Stimulated activated effector memory CD8-positive, alpha-beta T cell treated with anti-CD3 and anti-CD28 coated beads, Interleukin-12 subunit alpha, Interleukin-12 subunit beta, amount 100 ng/mL, for 72 hours (primary cell): ENCODE measurements around the gene C12orf76.
"Not testable (repeated sequence)": the region's sequence is repeated elsewhere in the genome, so short reads cannot be mapped to it uniquely, and the experiment has no call there.

Experiments
- ATAC-seq: fragments of 150-1000 bp; cut with Tn5 transposase; 2 replicates; pipeline ENCODE4 v1.10.0; 2021
- DNase-seq, 2 donors: peaks; one replicate each; pipeline ENCODE4 v3.0.0; 2021 to 2022; ENCODE audit warnings: low spot score in 2 of 2
- H3K27ac Mint-ChIP-seq: one replicate; pipeline ENCODE4 v1.8.0; 2022; ENCODE audit warnings: mild to moderate bottlenecking, mixed read lengths
- H3K36me3 Mint-ChIP-seq: one replicate; pipeline ENCODE4 v1.8.0; 2022; ENCODE audit warnings: mild to moderate bottlenecking, mixed read lengths
- H3K4me1 Mint-ChIP-seq: one replicate; pipeline ENCODE4 v1.8.0; 2022; ENCODE audit warnings: mixed read lengths
- H3K4me3 Mint-ChIP-seq: one replicate; pipeline ENCODE4 v1.8.0; 2022; ENCODE audit warnings: mild to moderate bottlenecking, mixed read lengths
- H3K9me3 Mint-ChIP-seq: one replicate; pipeline ENCODE4 v1.8.0; 2022; ENCODE audit warnings: mixed read lengths

The C12orf76 gene, protein sequence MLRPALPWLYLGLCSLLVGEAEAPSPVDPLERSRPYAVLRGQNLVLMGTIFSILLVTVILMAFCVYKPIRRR

DNA sequence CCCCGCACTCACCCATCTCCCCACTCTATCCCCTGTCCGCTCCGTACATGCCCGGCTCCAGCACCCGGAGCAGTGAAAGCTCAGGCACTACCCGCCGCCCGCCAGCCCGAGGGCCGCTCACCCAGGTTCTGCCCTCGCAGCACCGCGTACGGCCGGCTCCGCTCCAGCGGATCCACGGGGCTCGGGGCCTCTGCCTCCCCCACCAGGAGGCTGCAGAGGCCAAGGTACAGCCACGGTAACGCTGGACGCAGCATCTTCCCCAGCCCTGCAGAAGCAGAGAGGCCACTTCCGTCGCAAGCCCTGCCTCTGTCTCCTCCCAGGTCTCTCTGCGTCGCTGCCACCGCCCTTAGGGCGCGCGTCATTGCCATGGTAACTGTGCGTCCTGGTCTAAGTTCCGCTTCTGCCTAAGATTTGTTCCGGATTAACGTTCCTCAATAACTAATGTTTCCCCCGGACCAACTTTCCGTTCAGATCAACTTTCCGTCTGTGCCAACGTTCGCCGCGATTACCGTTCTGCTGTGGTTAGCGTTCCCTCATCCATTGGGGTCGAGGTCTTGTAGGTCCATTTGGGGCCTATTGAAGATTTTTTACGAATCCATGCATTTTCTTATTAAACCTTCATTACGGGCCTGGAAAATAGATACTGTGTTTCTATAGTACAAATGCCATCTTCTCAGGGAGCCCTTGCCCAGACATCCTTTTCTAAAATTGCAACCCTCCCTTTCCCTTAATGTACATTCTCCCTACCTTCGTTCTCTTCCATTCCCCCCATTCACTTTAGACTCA, at the start of gene C12orf76:
Gene C12orf76 (minus strand): TSS at position 281 of the 786 bp plus-strand sequence. CDS start 27 bp downstream, at position 254.
- H3K4me1 Mint-ChIP-seq: peaks cover 23% of the 10 kb centered on the region
- DNase-seq (peak; percentile 70 to 92), ATAC-seq (peak; percentile 100)
- H3K27ac Mint-ChIP-seq: peak within 1 kb of the TSS; percentile 94
- peak within 1 kb of the TSS; percentile 93 for H3K4me3 Mint-ChIP-seq
- H3K36me3 Mint-ChIP-seq: peaks cover 23% of the 10 kb centered on the region
- H3K9me3 Mint-ChIP-seq: no peaks in the 10 kb centered on the region

DNA sequence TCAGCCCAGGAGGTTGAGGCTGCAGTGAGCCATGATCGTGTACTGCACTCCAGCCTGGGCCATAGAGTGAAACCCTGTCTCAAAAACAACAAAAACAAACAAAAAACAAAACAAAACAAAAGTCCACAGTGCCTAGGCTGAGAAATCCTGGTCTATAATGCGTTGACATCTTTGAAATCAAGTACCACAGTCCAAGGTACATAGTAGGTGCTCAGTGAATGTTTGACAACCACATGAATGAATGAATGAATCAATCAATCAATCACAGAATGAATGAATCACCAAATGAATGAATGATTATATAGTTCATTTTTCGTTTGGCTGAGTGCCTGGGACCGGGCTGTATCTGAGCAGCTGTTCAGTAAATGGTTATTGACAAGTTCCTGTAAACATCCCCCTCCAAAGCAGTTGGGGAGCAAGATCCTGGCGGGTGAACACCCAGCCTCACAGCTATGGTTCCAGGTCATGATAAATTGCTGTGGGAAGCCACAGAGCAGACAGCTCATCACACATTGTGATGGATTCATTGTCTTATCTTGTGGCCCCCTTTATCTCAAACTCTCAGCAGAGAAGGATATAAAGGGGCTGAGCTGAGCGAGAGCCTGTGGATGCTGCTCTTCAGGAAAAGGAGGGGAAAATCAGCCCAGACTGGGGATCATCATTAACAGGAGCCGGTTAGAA, 45.4 kb upstream of the C12orf76 start:
- no peak for ATAC-seq
- no peaks in the 10 kb centered on the region for H3K36me3 Mint-ChIP-seq
- H3K27ac Mint-ChIP-seq: no peak overlapping the region
- DNase-seq: no peak
- H3K4me3 Mint-ChIP-seq: no peak overlapping the region
- H3K9me3 Mint-ChIP-seq: no peaks in the 10 kb centered on the region
- no peaks in the 10 kb centered on the region for H3K4me1 Mint-ChIP-seq

DNA sequence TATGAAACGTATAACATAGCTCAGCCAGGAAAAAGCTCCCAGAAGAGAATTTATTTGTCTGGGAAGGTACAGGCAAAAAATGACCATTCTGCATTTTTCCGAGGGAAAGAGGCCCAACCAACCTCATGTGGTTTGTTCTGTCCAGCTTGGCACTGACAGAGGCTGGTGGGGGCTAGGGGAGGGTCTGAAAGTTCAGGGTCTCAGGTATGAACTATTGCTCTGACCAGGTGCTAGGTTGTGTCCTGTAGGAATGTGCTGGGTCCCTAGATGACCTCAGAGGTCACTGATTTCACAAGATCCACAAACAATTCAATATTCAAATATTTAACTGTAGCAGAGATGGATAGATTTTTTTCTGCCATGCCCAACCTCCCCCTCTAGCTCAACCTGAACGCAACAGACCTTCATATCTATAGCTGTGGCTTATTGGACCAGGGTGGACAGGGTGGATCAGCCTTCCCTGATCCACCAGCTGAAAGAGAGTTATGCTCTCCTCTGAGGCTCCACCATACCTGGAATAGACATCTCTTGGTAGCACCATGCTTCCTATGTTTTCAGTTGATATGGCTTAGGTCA, 42.9 kb upstream of the C12orf76 start:
- H3K36me3 Mint-ChIP-seq: no peaks in the 10 kb centered on the region
- no peak overlapping the region for H3K27ac Mint-ChIP-seq
- H3K9me3 Mint-ChIP-seq: no peaks in the 10 kb centered on the region
- no peak for DNase-seq
- H3K4me1 Mint-ChIP-seq: no peaks in the 10 kb centered on the region
- no peak for ATAC-seq
- no peak overlapping the region for H3K4me3 Mint-ChIP-seq

DNA sequence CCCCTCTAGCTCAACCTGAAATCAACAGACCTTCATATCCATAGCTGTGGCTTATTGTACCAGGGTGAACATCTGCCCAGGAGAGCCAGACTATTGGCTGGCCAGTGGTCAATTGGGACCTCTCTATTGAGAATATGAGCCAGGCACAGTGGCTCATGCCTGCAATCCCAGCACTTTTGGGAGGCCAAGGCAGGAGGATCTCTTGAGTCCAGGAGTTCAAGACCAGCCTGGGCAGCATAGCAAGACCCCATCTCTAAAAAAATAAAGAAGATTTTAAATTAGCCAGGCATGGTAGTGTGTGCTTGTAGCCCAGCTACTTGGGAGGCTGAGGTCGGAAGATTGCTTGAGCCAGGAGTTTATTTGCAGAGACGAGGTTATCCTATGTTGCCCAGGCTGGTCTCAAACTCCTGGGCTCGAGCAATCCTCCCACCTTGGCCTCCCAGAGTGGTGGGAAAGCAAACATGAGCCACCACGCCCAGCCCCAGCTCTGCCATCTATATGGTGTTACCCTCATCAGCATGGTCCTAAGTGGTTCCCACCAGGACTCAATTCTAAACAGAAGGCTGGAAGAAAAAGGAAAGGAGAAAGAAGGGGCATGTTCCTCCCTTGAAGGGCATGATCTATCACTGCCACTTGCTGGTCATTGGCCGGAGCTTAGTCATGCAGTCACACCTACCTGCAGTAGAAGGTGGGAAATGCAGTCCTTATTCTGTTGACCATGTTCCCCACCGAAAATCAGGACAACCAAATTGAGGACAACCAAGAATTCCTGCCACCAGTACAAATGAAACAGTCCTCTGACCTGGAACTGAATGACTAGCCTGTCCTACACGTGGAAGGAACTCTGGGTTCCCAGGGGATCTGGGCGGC, 42.2 kb upstream of the C12orf76 start:
- H3K4me1 Mint-ChIP-seq: no peaks in the 10 kb centered on the region
- H3K4me3 Mint-ChIP-seq: no peak overlapping the region
- H3K36me3 Mint-ChIP-seq: no peaks in the 10 kb centered on the region
- ATAC-seq: no peak
- DNase-seq: no peak
- H3K27ac Mint-ChIP-seq: no peak overlapping the region
- no peaks in the 10 kb centered on the region for H3K9me3 Mint-ChIP-seq

DNA sequence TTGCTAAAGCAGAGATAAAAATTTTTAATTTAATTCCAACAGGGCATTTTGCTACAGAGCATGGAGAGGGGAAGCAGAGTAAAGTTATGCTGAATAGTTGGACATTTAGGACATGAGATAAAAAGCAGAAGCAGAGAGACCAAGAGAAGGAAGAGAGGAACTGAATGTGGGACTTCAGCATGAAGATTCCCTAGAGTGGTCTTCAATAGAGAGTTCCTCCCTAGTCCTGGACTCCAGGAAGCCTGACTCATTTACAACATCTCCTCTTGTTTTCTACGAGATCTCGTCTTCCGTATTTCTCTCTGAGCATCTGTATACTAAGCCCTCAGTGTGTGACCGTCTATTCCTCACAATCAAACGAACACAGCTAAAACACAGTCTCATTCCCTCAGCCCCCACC, 40.6 kb upstream of the C12orf76 start:
- H3K9me3 Mint-ChIP-seq: no peaks in the 10 kb centered on the region
- no peaks in the 10 kb centered on the region for H3K36me3 Mint-ChIP-seq
- DNase-seq (no peak), ATAC-seq (no peak)
- no peak overlapping the region for H3K27ac Mint-ChIP-seq
- no peak overlapping the region for H3K4me3 Mint-ChIP-seq
- H3K4me1 Mint-ChIP-seq: no peaks in the 10 kb centered on the region

DNA sequence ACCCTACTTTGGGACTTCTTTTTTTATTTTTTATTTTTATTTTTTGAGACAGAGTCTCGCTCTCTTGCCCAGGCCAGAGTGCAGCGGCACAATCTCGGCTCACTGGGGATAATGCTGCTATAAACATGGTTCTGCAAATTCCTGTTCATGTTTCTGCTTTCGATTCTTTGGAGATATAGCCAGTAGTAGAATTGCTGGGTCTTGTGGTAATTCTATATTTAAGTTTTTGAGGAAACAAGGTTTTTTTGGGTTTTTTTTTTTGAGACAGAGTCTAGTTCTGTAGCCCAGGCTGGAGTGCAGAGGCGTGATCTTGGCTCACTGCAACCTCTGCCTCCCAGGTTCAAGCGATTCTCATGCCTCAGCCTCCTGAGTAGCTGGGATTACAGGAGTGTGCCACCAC, 39.9 kb upstream of the C12orf76 start:
- not testable (repeated sequence) for H3K27ac Mint-ChIP-seq, DNase-seq, H3K9me3 Mint-ChIP-seq, H3K4me3 Mint-ChIP-seq, ATAC-seq, H3K36me3 Mint-ChIP-seq, H3K4me1 Mint-ChIP-seq

DNA sequence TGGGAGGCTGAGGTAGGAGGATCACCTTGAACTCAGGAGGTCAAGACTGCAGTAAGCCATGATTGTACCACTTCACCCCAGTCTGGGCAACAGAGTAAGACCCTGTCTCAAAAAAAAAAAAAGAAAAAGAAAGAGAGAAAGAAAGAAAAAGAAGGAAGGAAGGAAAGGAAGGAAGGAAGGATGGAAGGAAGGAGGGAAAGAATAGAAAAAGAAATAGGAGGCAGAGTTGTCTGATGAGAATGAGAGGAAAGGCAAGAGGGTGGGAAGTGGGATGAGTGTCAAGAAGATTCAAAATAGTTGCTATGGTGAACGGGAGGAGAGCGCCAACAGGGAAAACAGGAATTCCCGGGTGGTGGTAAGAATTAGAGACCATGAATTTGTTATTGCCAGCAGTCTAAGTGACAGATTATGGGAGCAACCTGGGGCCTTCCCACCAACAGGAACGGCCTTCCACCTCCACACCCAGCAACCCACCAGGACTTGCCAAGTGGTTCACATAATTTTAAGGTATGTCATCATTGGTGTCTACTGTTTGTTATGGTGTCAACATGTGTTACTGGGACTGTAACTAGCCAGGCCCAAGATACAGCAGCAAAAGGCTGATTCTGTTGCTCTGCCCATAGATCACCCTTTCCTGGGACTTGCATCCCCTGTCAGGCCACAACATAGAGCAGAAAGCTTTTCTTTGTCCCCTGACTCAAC, 36.1 kb upstream of the C12orf76 start:
- Mint-ChIP-seq H3K4me3 (no peak overlapping the region), H3K36me3 (peaks cover 6% of the 10 kb centered on the region), H3K9me3 (peaks cover 3% of the 10 kb centered on the region), H3K27ac (no peak overlapping the region), H3K4me1 (peaks cover 13% of the 10 kb centered on the region)
- no peak for ATAC-seq
- DNase-seq: no peak

DNA sequence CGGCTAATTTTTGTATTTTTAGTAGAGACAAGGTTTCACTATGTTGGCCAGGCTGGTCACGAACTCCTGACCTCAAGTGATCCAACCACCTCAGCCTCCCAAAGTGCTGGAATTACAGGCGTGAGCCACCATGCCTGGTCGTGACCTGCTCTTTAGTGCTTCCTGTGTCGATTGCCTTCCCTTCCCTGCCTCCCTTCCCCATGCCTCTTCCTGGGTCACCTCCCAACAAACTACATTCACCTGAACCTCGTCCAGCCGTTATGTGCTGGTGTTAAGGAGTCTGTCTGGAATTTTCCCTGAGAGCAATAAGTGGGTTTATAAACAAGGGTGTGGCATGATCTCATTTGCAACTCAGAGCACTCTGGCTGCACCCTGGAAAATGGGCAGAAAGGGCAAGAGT, 32.1 kb upstream of the C12orf76 start:
- peak overlapping the region; percentile 69 for H3K4me3 Mint-ChIP-seq
- peaks cover 3% of the 10 kb centered on the region for H3K9me3 Mint-ChIP-seq
- H3K36me3 Mint-ChIP-seq: peaks cover 8% of the 10 kb centered on the region
- ATAC-seq: no peak
- H3K4me1 Mint-ChIP-seq: peaks cover 27% of the 10 kb centered on the region
- H3K27ac Mint-ChIP-seq: peak overlapping the region; percentile 98
- no peak for DNase-seq

DNA sequence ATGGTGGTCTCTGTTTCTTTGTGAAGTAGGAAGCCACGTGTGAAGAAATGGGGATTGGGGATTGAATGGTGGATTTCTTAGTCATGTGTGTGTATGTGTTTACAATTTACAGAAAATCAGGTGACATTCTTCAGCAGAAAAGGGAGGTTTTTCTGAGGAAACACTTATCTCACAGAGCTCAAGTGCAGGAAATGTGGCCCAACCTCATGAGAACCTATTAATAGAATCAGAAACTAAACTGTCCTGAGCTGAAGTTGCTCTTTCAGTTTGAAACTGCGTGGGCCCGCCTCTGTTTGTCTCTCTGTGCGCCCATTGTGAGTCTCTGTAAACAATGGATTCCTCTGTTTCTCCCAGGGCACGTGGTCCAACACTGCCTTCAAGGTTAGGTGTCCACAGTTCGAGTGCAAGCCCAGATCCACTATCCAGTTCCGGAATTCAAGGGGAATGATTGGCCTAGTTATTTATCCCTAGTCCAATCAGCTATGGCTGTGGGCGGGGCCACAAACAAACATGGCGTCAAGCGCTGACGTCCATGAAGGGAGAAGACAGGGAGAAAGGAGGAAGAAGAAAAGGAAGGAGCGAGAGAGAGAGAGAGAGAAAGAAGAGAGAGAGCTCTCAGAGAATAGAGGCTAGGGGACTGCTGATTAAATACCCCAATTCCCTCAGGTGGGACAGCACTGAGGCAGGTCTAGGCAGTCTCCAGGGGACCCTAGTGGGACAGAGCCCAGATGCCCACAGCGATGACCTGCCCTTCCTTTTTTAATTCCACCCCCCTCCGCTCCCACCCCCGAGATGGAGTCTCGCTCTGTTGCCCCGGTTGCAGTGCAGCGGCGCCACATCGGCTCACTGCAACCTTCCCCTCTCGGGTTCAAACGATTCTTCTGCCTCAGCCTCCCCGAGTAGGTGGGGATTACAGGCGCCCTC, 31.4 kb upstream of the C12orf76 start:
- Mint-ChIP-seq H3K36me3 (peaks cover 8% of the 10 kb centered on the region), H3K4me3 (peak overlapping the region; percentile 69), H3K27ac (peak overlapping the region; percentile 98), H3K9me3 (peaks cover 3% of the 10 kb centered on the region), H3K4me1 (peaks cover 27% of the 10 kb centered on the region)
- peak; percentile 39 to 84 for DNase-seq
- ATAC-seq: peak; percentile 95

DNA sequence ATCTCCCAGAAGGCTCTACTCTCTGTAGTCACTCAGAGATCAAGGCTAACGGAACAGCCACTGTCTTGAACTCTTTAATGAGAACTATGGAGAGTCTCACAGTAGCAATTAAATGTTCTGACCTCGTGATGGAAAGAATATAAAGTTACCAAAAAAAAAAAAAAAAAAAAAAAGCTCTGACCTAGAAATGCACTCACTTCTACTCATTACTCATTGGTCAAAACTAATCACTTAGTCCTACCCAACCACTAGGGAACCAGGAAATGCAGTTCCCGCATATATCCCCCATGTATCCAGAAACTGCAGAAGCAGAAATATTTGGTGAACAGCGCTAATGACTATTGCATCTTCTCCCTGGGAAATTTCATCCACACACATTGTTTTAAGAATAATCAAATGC, 29.5 kb upstream of the C12orf76 start:
- H3K4me1 Mint-ChIP-seq: peaks cover 42% of the 10 kb centered on the region
- DNase-seq (no peak), ATAC-seq (no peak)
- peaks cover 3% of the 10 kb centered on the region for H3K9me3 Mint-ChIP-seq
- H3K36me3 Mint-ChIP-seq: peaks cover 8% of the 10 kb centered on the region
- peak overlapping the region; percentile 4 for H3K27ac Mint-ChIP-seq
- H3K4me3 Mint-ChIP-seq: no peak overlapping the region

DNA sequence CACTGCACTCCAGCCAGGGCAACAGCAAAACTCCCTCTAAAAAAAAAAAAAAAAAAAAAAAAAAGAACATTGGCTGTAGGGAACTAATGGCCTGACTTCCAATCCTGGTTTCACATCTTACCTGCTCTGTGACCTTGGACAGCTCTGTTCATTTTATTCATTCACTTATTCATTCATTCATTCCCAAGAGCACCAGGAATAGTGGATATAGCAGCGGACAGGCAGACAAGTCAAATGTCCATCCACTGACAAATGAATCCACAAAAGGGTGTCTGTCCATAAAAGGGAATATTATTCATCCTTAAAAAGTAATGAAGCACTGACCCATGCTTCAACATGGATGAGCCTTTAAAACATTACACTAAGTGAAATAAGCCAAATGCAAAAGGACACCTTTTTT, 27.6 kb upstream of the C12orf76 start:
- H3K4me1 Mint-ChIP-seq: peaks cover 44% of the 10 kb centered on the region

DNA sequence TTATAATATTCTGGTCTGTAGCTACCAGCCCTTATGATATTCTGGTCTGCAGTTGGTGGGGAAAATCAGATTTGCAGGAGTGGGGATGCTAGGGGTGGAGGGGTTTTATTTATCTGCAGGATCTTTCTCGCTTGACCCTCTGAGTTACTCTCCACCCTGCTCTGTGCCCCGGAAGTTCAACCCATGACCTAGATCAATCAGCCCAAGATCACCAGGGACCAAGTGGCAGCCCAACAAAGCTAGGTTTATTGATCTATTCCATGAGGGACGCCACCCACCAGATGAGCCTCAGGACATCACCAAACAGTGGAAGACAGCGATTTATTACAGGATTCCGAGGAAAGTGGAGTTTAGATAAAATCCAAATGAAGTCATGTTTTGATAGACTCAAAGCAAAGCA, 25.8 kb upstream of the C12orf76 start:
- H3K36me3 Mint-ChIP-seq: no peaks in the 10 kb centered on the region
- H3K9me3 Mint-ChIP-seq: no peaks in the 10 kb centered on the region
- peak overlapping the region; percentile 78 for H3K4me3 Mint-ChIP-seq
- no peak for DNase-seq
- ATAC-seq: no peak
- H3K4me1 Mint-ChIP-seq: peaks cover 28% of the 10 kb centered on the region
- H3K27ac Mint-ChIP-seq: peak overlapping the region; percentile 82

More for the DNA sequence above, 27.6 kb upstream of the C12orf76 start:
- Mint-ChIP-seq H3K36me3 (peaks cover 8% of the 10 kb centered on the region), H3K4me3 (no peak overlapping the region), H3K9me3 (peaks cover 3% of the 10 kb centered on the region), H3K27ac (no peak overlapping the region)
- ATAC-seq (no peak), DNase-seq (no peak)

DNA sequence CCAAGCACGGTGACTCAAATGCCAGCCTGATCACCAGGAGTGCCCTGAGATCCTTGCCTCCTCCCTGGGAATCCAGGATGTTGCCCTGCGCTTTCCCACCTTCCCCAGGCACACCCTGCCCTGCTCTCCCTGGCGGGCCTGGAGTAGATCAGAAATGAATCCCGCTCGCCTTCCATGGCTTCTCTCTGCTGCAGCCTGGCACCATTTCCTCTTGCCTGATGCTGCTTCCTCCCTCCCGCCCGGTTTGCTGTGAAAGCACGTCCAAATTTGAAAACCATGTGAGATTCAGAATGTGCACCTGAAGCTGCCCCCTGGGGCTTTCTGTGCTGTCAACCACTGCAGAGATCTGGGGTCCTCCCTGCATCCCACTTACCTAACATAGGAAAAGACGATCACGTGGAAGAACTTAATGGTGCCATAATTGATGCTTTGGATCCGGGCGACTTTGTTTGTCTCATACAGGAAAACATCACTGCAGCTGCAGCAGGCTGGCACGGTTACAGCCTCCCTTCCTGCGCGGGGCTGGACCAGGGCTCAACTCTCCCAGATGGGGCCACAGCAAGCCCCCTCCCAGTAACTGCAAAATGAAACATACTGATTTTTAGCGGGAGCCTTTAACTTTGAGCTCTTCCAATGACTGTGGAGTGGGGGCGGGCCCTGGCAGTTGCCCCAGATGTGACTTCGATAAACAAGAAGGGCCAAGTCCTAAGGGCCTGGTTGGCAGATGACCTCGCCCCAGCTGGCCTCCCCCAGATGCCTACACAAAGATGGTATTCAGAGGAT, 24.9 kb upstream of the C12orf76 start:
- ATAC-seq (peak; percentile 66), DNase-seq (peak in 1 of 2 donors; percentile 54)
- Mint-ChIP-seq H3K4me1 (peaks cover 22% of the 10 kb centered on the region), H3K4me3 (peak overlapping the region; percentile 78), H3K9me3 (no peaks in the 10 kb centered on the region), H3K36me3 (no peaks in the 10 kb centered on the region), H3K27ac (peak overlapping the region; percentile 82)
